Measurements from ENCODE around the gene GLI2. TPM values are rescaled to one million over a fixed set of nuclear protein-coding genes. Genes with fewer than 3 reads are reported as not detected.

GLI2 gene
- total RNA-seq, 6 experiments from 2014 or later, result 0.09 to 0.73 (median 0.48) TPM

- no peaks in the 10 kb centered on the region for H3K4me1 ChIP-seq
- TF ChIP-seq, protein P1, sequence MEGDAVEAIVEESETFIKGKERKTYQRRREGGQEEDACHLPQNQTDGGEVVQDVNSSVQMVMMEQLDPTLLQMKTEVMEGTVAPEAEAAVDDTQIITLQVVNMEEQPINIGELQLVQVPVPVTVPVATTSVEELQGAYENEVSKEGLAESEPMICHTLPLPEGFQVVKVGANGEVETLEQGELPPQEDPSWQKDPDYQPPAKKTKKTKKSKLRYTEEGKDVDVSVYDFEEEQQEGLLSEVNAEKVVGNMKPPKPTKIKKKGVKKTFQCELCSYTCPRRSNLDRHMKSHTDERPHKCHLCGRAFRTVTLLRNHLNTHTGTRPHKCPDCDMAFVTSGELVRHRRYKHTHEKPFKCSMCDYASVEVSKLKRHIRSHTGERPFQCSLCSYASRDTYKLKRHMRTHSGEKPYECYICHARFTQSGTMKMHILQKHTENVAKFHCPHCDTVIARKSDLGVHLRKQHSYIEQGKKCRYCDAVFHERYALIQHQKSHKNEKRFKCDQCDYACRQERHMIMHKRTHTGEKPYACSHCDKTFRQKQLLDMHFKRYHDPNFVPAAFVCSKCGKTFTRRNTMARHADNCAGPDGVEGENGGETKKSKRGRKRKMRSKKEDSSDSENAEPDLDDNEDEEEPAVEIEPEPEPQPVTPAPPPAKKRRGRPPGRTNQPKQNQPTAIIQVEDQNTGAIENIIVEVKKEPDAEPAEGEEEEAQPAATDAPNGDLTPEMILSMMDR (IDR thresholded peaks at IDR 0.05), result no peak
- TF ChIP-seq POLR2A (IDR thresholded peaks at IDR 0.05), result no peak
- DNase-seq, result no peak
- no peaks in the 10 kb centered on the region for H3K36me3 ChIP-seq
- WGBS (ENCODE audit: insufficient coverage, low coverage, low lambda C conversion rate, missing lambda C conversion rate), result 42% methylated on average over 2 of the region's 3 CpGs
- intact Hi-C loops (cut with DNase I), result loop anchor here in 1 of 2 donors (5.0 kb wide), 1 partner anchor 366 kb away; no protein-coding TSS in a partner anchor
- no peaks in the 10 kb centered on the region for H3K9me3 ChIP-seq
- no peak overlapping the region for H3K27ac ChIP-seq
- no peaks in the 10 kb centered on the region for H3K27me3 ChIP-seq
- no peak overlapping the region for H3K4me3 ChIP-seq
- ATAC-seq, result no peak
These were observed 34.2 kb upstream of the GLI2 start for GRCh38 chr2:120701499-120701898.

DNA sequence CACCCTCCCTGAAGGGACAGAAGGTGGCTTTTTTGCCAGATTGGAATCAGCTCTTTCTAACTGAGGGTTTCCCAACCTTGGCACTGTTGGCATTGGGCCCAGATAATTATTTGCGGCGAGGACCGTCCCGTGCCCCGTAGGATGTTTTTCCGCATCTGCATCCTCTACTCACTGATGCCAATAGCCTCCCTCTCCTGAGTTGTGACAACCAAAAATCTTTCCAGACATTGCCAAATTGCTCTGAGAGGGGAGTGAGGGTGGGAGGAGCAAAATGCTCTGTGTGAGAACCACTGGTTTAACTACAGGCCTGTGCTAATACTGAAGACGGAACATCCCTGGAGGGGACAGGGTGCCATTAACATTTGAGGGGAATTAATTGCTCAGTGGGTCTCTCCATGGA is 33.6 kb upstream of the GLI2 start:
- H3K4me3 ChIP-seq, result no peak overlapping the region
- WGBS (ENCODE audit: insufficient coverage, low coverage, low lambda C conversion rate, missing lambda C conversion rate), result 32% methylated on average over 7 of the region's 7 CpGs
- H3K4me1 ChIP-seq, result no peaks in the 10 kb centered on the region
- TF ChIP-seq POLR2A (IDR thresholded peaks at IDR 0.05), result no peak
- TF ChIP-seq, protein P1 (IDR thresholded peaks at IDR 0.05), result no peak
- no peak for DNase-seq
- intact Hi-C loops (cut with DNase I), result loop anchor here in 1 of 2 donors (5.0 kb wide), 1 partner anchor 365 kb away; no protein-coding TSS in a partner anchor
- ATAC-seq, result no peak
- H3K9me3 ChIP-seq, result no peaks in the 10 kb centered on the region
- no peaks in the 10 kb centered on the region for H3K27me3 ChIP-seq
- H3K36me3 ChIP-seq, result no peaks in the 10 kb centered on the region
- no peak overlapping the region for H3K27ac ChIP-seq

- ATAC-seq, result no peak
- TF ChIP-seq POLR2A (IDR thresholded peaks at IDR 0.05), result no peak
- TF ChIP-seq, protein P1 (IDR thresholded peaks at IDR 0.05), result no peak
- H3K9me3 ChIP-seq, result no peaks in the 10 kb centered on the region
- H3K4me3 ChIP-seq, result no peak overlapping the region
- intact Hi-C loops (cut with DNase I), result loop anchor here in 1 of 2 donors (5.0 kb wide), 1 partner anchor 364 kb away; no protein-coding TSS in a partner anchor
- H3K36me3 ChIP-seq, result no peaks in the 10 kb centered on the region
- H3K27ac ChIP-seq, result no peak overlapping the region
- no peaks in the 10 kb centered on the region for H3K27me3 ChIP-seq
- no peaks in the 10 kb centered on the region for H3K4me1 ChIP-seq
- 54% methylated on average over 7 of the region's 13 CpGs for WGBS (ENCODE audit: insufficient coverage, low coverage, low lambda C conversion rate, missing lambda C conversion rate)
- DNase-seq, result no peak
These were observed 32.9 kb upstream of the GLI2 start for GRCh38 chr2:120702801-120703200.

- ATAC-seq (no peak), DNase-seq (no peak)
- Histone ChIP-seq H3K27me3 (no peaks in the 10 kb centered on the region), H3K36me3 (no peaks in the 10 kb centered on the region), H3K4me1 (no peaks in the 10 kb centered on the region), H3K4me3 (no peak overlapping the region), H3K27ac (no peak overlapping the region), H3K9me3 (no peaks in the 10 kb centered on the region)
- intact Hi-C loops (cut with DNase I), result loop anchor here in 1 of 2 donors (5.0 kb wide), 1 partner anchor 364 kb away; no protein-coding TSS in a partner anchor
- TF ChIP-seq, protein P1 (IDR thresholded peaks at IDR 0.05), result no peak
- TF ChIP-seq POLR2A (IDR thresholded peaks at IDR 0.05), result no peak
- WGBS (ENCODE audit: insufficient coverage, low coverage, low lambda C conversion rate, missing lambda C conversion rate), result 100% methylated on average over 1 of the region's 4 CpGs
These were observed 32.2 kb upstream of the GLI2 start for GRCh38 chr2:120703330-120703994.

Measured in right lobe of liver (tissue), 6 donors.